ENCODE results near the gene CH25H.

GRCh38 chr10:89213191-89213808 lies 6.2 kb upstream of the CH25H start:
- TF ChIP-seq CTCF (IDR thresholded peaks at IDR 0.05) (peak; percentile 57 to 71 (median 65)), EP300 (IDR thresholded peaks at IDR 0.05; ENCODE audit: low read depth) (no peak), POLR2A (IDR thresholded peaks at IDR 0.05) (no peak)
